ENCODE measurements around the gene ZNF580. TPM values are rescaled to one million over a fixed set of nuclear protein-coding genes. Genes with fewer than 3 reads are reported as not detected.

Gene ZNF580
- total and polyA plus RNA-seq, 2 of the 13 experiments (the other 11 are each of a cell fraction or from before 2014, with no cell fraction given), result 4.4 to 6.0 TPM

DNA sequence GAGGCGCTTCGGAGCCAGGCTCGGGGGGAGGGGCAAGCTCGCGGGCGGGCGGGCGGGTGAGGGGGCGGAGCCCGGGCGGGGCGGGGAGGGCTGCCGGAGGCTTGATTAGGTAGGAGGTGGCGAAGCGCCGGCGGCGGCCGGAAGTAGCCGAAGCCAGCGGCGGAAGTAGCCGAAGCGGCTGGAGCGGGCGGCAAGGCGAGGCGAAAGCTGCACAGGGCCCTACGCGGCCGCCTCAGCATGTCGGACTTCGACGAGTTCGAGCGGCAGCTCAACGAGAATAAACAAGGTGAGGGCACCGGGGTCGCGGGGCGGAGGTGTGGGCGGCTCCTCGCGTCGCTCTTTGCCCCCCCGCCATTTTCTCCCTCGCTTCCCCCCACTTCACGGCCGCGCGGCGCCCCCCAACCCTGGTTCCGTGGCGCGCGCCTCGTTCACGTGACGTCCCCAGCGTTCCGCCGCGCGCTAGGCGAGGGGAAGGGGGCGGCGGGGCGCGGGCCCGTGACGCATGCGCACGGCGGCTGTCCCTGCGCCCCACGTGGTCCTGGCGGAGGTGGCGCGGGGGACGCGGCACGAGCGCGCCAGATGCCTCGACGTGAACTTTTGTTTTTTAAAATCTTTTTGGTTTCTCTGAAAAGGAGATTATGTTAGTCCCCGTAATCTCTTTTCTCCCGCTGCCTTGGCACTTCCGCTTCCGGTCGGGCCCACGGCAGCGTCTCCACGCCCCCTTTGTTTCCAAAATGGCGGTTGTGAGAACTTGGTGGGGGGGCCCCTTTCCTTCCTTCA lies 14.3 kb downstream of the ZNF580 start, which contains the start of gene U2AF2 (continued):
- TF ChIP-seq, protein P1, sequence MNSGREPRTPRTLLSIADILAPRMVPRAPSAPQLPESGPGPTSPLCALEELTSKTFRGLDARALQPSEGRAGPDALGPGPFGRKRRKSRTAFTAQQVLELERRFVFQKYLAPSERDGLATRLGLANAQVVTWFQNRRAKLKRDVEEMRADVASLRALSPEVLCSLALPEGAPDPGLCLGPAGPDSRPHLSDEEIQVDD (CRISPR knock-in tag; IDR thresholded peaks at IDR 0.05; ENCODE audit: borderline replicate concordance), result peak; percentile 88; the same call in 1 of the 2 replicates
- TF ChIP-seq POLR2AphosphoS2 (IDR thresholded peaks at IDR 0.05; ENCODE audit: low read depth, low read length) (no peak), MED1 (CRISPR knock-in tag; IDR thresholded peaks at IDR 0.05) (peak; percentile 11), ZNF672 (CRISPR knock-in tag; IDR thresholded peaks at IDR 0.05) (no peak), NR2F6 (IDR thresholded peaks at IDR 0.05) (no peak), NR2F6 (CRISPR knock-in tag; IDR thresholded peaks at IDR 0.05) (no peak), MLLT10 (CRISPR knock-in tag; IDR thresholded peaks at IDR 0.05) (no peak), ZBTB7A (CRISPR knock-in tag; IDR thresholded peaks at IDR 0.05) (no peak), ONECUT2 (CRISPR knock-in tag; IDR thresholded peaks at IDR 0.05) (no peak), NR2C2 (CRISPR knock-in tag; IDR thresholded peaks at IDR 0.05; ENCODE audit: borderline replicate concordance) (peak; percentile 67), CCDC6 (CRISPR knock-in tag; IDR thresholded peaks at IDR 0.05) (no peak), ZNF768 (CRISPR knock-in tag; IDR thresholded peaks at IDR 0.05) (peak; percentile 40; the same call in 1 of the 2 replicates), RXRB (CRISPR knock-in tag; IDR thresholded peaks at IDR 0.05; ENCODE audit: borderline replicate concordance) (no peak), NCOA2 (CRISPR knock-in tag; IDR thresholded peaks at IDR 0.05) (no peak), SIN3A (IDR thresholded peaks at IDR 0.05; ENCODE audit: borderline replicate concordance, low read depth, low read length) (peak; percentile 39; the same call in 1 of the 2 replicates), ZNF367 (CRISPR knock-in tag; IDR thresholded peaks at IDR 0.05; ENCODE audit: borderline replicate concordance) (no peak; the same call in 1 of the 2 replicates), ZNF230 (CRISPR knock-in tag; IDR thresholded peaks at IDR 0.05) (no peak), SSRP1 (CRISPR knock-in tag; IDR thresholded peaks at IDR 0.05) (no peak)
- TF ChIP-seq, protein P2, sequence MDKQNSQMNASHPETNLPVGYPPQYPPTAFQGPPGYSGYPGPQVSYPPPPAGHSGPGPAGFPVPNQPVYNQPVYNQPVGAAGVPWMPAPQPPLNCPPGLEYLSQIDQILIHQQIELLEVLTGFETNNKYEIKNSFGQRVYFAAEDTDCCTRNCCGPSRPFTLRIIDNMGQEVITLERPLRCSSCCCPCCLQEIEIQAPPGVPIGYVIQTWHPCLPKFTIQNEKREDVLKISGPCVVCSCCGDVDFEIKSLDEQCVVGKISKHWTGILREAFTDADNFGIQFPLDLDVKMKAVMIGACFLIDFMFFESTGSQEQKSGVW (CRISPR knock-in tag; IDR thresholded peaks at IDR 0.05; ENCODE audit: borderline replicate concordance), result no peak
- TF ChIP-seq, protein P3, sequence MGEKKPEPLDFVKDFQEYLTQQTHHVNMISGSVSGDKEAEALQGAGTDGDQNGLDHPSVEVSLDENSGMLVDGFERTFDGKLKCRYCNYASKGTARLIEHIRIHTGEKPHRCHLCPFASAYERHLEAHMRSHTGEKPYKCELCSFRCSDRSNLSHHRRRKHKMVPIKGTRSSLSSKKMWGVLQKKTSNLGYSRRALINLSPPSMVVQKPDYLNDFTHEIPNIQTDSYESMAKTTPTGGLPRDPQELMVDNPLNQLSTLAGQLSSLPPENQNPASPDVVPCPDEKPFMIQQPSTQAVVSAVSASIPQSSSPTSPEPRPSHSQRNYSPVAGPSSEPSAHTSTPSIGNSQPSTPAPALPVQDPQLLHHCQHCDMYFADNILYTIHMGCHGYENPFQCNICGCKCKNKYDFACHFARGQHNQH (CRISPR knock-in tag; IDR thresholded peaks at IDR 0.05), result no peak
- TF ChIP-seq, protein P4, sequence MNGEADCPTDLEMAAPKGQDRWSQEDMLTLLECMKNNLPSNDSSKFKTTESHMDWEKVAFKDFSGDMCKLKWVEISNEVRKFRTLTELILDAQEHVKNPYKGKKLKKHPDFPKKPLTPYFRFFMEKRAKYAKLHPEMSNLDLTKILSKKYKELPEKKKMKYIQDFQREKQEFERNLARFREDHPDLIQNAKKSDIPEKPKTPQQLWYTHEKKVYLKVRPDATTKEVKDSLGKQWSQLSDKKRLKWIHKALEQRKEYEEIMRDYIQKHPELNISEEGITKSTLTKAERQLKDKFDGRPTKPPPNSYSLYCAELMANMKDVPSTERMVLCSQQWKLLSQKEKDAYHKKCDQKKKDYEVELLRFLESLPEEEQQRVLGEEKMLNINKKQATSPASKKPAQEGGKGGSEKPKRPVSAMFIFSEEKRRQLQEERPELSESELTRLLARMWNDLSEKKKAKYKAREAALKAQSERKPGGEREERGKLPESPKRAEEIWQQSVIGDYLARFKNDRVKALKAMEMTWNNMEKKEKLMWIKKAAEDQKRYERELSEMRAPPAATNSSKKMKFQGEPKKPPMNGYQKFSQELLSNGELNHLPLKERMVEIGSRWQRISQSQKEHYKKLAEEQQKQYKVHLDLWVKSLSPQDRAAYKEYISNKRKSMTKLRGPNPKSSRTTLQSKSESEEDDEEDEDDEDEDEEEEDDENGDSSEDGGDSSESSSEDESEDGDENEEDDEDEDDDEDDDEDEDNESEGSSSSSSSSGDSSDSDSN (CRISPR knock-in tag; IDR thresholded peaks at IDR 0.05), result no peak
- TF ChIP-seq, protein P5, sequence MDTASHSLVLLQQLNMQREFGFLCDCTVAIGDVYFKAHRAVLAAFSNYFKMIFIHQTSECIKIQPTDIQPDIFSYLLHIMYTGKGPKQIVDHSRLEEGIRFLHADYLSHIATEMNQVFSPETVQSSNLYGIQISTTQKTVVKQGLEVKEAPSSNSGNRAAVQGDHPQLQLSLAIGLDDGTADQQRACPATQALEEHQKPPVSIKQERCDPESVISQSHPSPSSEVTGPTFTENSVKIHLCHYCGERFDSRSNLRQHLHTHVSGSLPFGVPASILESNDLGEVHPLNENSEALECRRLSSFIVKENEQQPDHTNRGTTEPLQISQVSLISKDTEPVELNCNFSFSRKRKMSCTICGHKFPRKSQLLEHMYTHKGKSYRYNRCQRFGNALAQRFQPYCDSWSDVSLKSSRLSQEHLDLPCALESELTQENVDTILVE (CRISPR knock-in tag; IDR thresholded peaks at IDR 0.05), result no peak
- TF ChIP-seq, protein P6, sequence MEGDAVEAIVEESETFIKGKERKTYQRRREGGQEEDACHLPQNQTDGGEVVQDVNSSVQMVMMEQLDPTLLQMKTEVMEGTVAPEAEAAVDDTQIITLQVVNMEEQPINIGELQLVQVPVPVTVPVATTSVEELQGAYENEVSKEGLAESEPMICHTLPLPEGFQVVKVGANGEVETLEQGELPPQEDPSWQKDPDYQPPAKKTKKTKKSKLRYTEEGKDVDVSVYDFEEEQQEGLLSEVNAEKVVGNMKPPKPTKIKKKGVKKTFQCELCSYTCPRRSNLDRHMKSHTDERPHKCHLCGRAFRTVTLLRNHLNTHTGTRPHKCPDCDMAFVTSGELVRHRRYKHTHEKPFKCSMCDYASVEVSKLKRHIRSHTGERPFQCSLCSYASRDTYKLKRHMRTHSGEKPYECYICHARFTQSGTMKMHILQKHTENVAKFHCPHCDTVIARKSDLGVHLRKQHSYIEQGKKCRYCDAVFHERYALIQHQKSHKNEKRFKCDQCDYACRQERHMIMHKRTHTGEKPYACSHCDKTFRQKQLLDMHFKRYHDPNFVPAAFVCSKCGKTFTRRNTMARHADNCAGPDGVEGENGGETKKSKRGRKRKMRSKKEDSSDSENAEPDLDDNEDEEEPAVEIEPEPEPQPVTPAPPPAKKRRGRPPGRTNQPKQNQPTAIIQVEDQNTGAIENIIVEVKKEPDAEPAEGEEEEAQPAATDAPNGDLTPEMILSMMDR (CRISPR knock-in tag; IDR thresholded peaks at IDR 0.05), result no peak; the same call in 1 of the 2 replicates
